HCT116 (cell line): ENCODE data around the gene GPHA2. TPM values are rescaled to one million over a fixed set of nuclear protein-coding genes. Genes with fewer than 3 reads are reported as not detected.

Experiments used
- ATAC-seq: fragments of 200-7000 bp; cut with Tn5 transposase; 2 replicates; pipeline ENCODE4 v1.9.1; 2020; ENCODE audit warnings: mild to moderate bottlenecking, moderate library complexity
- BruUV-seq: library from RNA; stranded (reverse); fragments of 400-500 nt; replicated peaks from 2 replicates; lab custom pipeline; 2021; lab: Mats Ljungman, UMichigan
- CTCF ChIA-PET: fragments of 300-600 bp; sonication (Branson Sonifier 250); formaldehyde crosslinking; loops from one replicate; lab custom pipeline; 2021; ENCODE audit warnings: antibody characterized with exemption; lab: Charles Lee
- POLR2A ChIA-PET: fragments of 300-600, 350-600 bp; sonication (Branson Sonifier 250); formaldehyde crosslinking; loops from one replicate; lab custom pipeline; 2021; ENCODE audit warnings: antibody characterized with exemption; lab: Charles Lee
- RAD21 ChIA-PET, 2 experiments: fragments of 300-600 bp; sonication (Branson Sonifier 250); formaldehyde crosslinking; loops; one replicate each; lab custom pipeline; 2023; ENCODE audit warnings: low total read pairs in 2 of 2; ENCODE audit not compliant: uncharacterized antibody in 2 of 2, unreplicated experiment in 2 of 2, low non-redundant PET in 1 of 2; lab: Charles Lee
- DNase-seq: peaks from one replicate; pipeline ENCODE4 v3.0.0-alpha.2; 2010; ENCODE audit warnings: low read depth, low spot score
- H2AFZ ChIP-seq: fragments of 200-600 bp; shearing (Covaris generic), sonication (generic); 2 replicates; pipeline ENCODE4 v1.6.1; 2017; ENCODE audit warnings: low read depth, mixed run types, mixed read lengths, antibody characterized with exemption, low read length; ENCODE audit not compliant: poor library complexity, severe bottlenecking
- H3K27ac ChIP-seq: 2 replicates; pipeline ENCODE4 v1.5.1; 2012; ENCODE audit warnings: low read depth, low read length
- H3K27me3 ChIP-seq: fragments of 200-600 bp; sonication (generic); 2 replicates; pipeline ENCODE4 v1.6.1; 2016; ENCODE audit warnings: mixed run types, low read length, mixed read lengths; ENCODE audit not compliant: insufficient read depth
- H3K36me3 ChIP-seq, 2 experiments: fragments of 200-500 bp in 1 of 2; fragments of 200-600 bp in 1 of 2; sonication (Bioruptor generic) in 1 of 2; sonication (generic) in 1 of 2; 2 replicates each; pipeline versions ENCODE4 v1.5.1 to v1.6.1; 2014 to 2016; ENCODE audit warnings: low read length in 2 of 2, inconsistent platforms in 1 of 2, mixed read lengths in 1 of 2, mixed run types in 1 of 2; ENCODE audit not compliant: insufficient read depth in 2 of 2, control insufficient read depth in 1 of 2
- H3K4me1 ChIP-seq, 2 experiments: fragments of 200-600 bp in 1 of 2; sonication (generic) in 1 of 2; 2 replicates each; pipeline versions ENCODE4 v1.5.1 to v1.6.1; 2012 to 2017; ENCODE audit warnings: low read length in 2 of 2, inconsistent platforms in 1 of 2, mild to moderate bottlenecking in 1 of 2, mixed read lengths in 1 of 2, mixed run types in 1 of 2, moderate library complexity in 1 of 2; ENCODE audit not compliant: insufficient read depth in 2 of 2, control insufficient read depth in 1 of 2
- H3K4me2 ChIP-seq: fragments of 200-600 bp; sonication (generic); 2 replicates; pipeline ENCODE4 v1.6.1; 2017; ENCODE audit warnings: mixed run types, low read length, mixed read lengths
- H3K4me3 ChIP-seq, 2 experiments: fragments of 200-600 bp in 1 of 2; sonication (generic) in 1 of 2; replicated peaks in 1 of 2; 2 replicates each; pipeline ENCODE4 v1.5.1; 2011 to 2016; ENCODE audit warnings: low read length in 2 of 2, control low read depth in 1 of 2, low read depth in 1 of 2, mild to moderate bottlenecking in 1 of 2, mixed read lengths in 1 of 2, mixed run types in 1 of 2
- H3K79me2 ChIP-seq: fragments of 200-600 bp; sonication (generic); 2 replicates; pipeline ENCODE4 v1.6.1; 2017; ENCODE audit warnings: mild to moderate bottlenecking, mixed run types, low read length, moderate library complexity, mixed read lengths; ENCODE audit not compliant: insufficient read depth
- H3K9ac ChIP-seq: fragments of 200-600 bp; sonication (generic); 2 replicates; pipeline ENCODE4 v1.6.1; 2016; ENCODE audit warnings: low read length, mixed read lengths
- H3K9me2 ChIP-seq: fragments of 200-600 bp; sonication (generic), shearing (Covaris generic); 2 replicates; pipeline ENCODE4 v1.6.1; 2017; ENCODE audit warnings: mixed run types, mild to moderate bottlenecking, moderate library complexity; ENCODE audit not compliant: insufficient read depth
- H3K9me3 ChIP-seq, 2 experiments: fragments of 200-500 bp in 1 of 2; fragments of 200-600 bp in 1 of 2; sonication (Bioruptor generic) in 1 of 2; sonication (generic) in 1 of 2; 2 replicates each; pipeline ENCODE4 v1.6.1; 2014 to 2017; ENCODE audit warnings: low read length in 2 of 2, mixed read lengths in 2 of 2, inconsistent platforms in 1 of 2, low read depth in 1 of 2, mild to moderate bottlenecking in 1 of 2, mixed run types in 1 of 2, moderate library complexity in 1 of 2; ENCODE audit not compliant: control insufficient read depth in 1 of 2, insufficient read depth in 1 of 2
- H4K20me1 ChIP-seq: fragments of 200-600 bp; sonication (generic), shearing (Covaris generic); 2 replicates; pipeline ENCODE4 v1.6.1; 2017; ENCODE audit warnings: mixed run types, mild to moderate bottlenecking, moderate library complexity; ENCODE audit not compliant: insufficient read depth
- CBX3 ChIP-seq: IDR thresholded peaks from 2 replicates; pipeline ENCODE4 v1.6.1; 2012; ENCODE audit warnings: low read depth
- ELF1 ChIP-seq: IDR thresholded peaks from 2 replicates; pipeline ENCODE4 v1.6.1; 2012; ENCODE audit warnings: low read depth, borderline replicate concordance
- EZH2phosphoT487 ChIP-seq: fragments of 200-600 bp; IDR thresholded peaks from 2 replicates; pipeline ENCODE4 v1.6.1; 2018; ENCODE audit warnings: antibody characterized with exemption, borderline replicate concordance
- FOSL1 ChIP-seq: IDR thresholded peaks from 2 replicates; pipeline ENCODE4 v1.6.1; 2012; ENCODE audit warnings: low read depth
- JUND ChIP-seq: IDR thresholded peaks from 2 replicates; pipeline ENCODE4 v1.6.1; 2012
- MAX ChIP-seq: IDR thresholded peaks from 2 replicates; pipeline ENCODE4 v1.6.1; 2012
- POLR2A ChIP-seq: IDR thresholded peaks from 2 replicates; pipeline ENCODE4 v1.7.0; 2011; ENCODE audit warnings: borderline replicate concordance; ENCODE audit not compliant: insufficient read depth, insufficient read length; ENCODE audit errors: extremely low read depth
- POLR2AphosphoS5 ChIP-seq: IDR thresholded peaks from 2 replicates; pipeline ENCODE4 v1.6.1; 2011; ENCODE audit warnings: mild to moderate bottlenecking, low read depth, low read length, moderate library complexity
- RAD21 ChIP-seq: IDR thresholded peaks from 2 replicates; pipeline ENCODE4 v1.6.1; 2012; ENCODE audit warnings: low read depth, mild to moderate bottlenecking
- REST ChIP-seq: IDR thresholded peaks from 2 replicates; pipeline ENCODE4 v1.6.1; 2012; ENCODE audit warnings: low read depth
- SIN3A ChIP-seq: IDR thresholded peaks from 2 replicates; pipeline ENCODE4 v1.6.1; 2012; ENCODE audit warnings: low read depth
- SP1 ChIP-seq: IDR thresholded peaks from 2 replicates; pipeline ENCODE4 v1.6.1; 2012; ENCODE audit warnings: low read depth
- SRF ChIP-seq: IDR thresholded peaks from 2 replicates; pipeline ENCODE4 v1.6.1; 2012; ENCODE audit warnings: low read depth
- TCF7L2 ChIP-seq: IDR thresholded peaks from 2 replicates; pipeline ENCODE4 v1.7.0; 2011; ENCODE audit warnings: borderline replicate concordance, inconsistent platforms; ENCODE audit not compliant: insufficient read depth, insufficient read length; ENCODE audit errors: extremely low read depth
- YY1 ChIP-seq: IDR thresholded peaks from 2 replicates; pipeline ENCODE4 v1.6.1; 2011; ENCODE audit warnings: low read length, low read depth, moderate library complexity, mild to moderate bottlenecking; ENCODE audit not compliant: insufficient replicate concordance; ENCODE audit errors: extremely low read depth
- ZFX ChIP-seq: fragments of 450-650 bp; IDR thresholded peaks from 2 replicates; pipeline ENCODE4 v1.6.1; 2017
- intact Hi-C: fragments of 100-400 bp; cut with micrococcal nuclease; formaldehyde crosslinking; loops from 2 replicates; pipeline ENCODE4 v1.10.0; 2022
- total RNA-seq: library from RNA; stranded (reverse); gene quantifications from one replicate; pipeline ENCODE4 v1.2.1, GENCODE V29; 2021; ENCODE audit not compliant: unreplicated experiment
- TF ChIP-seq, protein P1 (sequence below), 3 experiments: fragments of 200-600 bp in 1 of 3; sonication (generic) in 1 of 3; IDR thresholded peaks in 2 of 3; conservative IDR thresholded peaks in 1 of 3; 2 replicates each; pipeline ENCODE4 v1.5.1; 2012 to 2017; ENCODE audit warnings: low read depth in 2 of 3, low read length in 2 of 3, antibody characterized with exemption in 1 of 3, borderline replicate concordance in 1 of 3, control low read depth in 1 of 3, mild to moderate bottlenecking in 1 of 3, mixed read lengths in 1 of 3, mixed run types in 1 of 3, moderate library complexity in 1 of 3; ENCODE audit not compliant: insufficient read depth in 1 of 3

GPHA2 gene
- total RNA-seq, 1 experiment from 2014 or later = not detected

DNA sequence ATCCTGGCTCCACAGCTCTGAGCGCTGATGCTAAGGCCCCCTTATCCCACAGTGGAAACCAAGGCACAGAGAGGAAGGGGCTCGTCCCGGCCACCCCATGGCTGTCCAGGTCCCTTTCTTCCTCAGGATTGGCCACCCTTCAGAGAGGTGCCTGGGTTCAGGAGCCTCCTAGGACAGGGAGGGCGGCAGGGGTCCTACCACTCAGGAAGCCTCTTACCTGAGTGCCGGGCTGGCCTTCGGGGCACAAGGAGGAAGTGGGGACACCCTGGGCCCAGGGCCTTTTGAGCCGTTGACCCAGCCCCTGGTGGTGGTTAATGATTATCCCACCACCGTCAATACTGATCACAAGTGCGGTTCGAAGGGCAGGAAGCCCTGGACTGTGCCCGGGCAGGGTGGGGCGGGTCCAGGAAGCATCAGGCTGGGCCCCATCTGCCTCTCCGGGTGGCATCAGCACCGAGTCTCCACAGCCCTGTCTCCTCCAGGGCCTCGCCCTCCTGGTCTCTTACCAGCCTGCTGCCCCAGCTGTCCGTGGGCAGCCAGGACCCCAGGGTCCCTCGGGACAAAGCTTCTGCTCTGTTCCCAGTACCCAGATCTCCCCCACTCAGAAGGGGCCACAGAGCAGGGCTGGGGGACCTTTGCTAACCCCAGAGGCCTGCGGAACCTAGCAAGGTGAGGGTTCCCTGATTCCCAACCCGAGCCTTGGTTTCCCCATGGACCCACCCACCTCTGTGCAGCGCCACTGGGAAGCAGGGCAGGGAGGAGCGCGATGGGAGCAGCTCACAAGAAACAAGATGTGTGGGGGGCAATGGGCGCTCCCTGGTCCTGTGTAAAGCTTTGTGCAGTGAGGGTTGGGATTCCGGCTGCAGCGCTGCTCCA, 42.3 kb downstream of the GPHA2 start (continued):
- TF ChIP-seq YY1 (no peak), CBX3 (no peak), ZFX (no peak)

GRCh38 chr11:64892838-64893193, 42.9 kb downstream of the GPHA2 start:
- intact Hi-C loops = no loop called here
- Histone ChIP-seq H3K27me3 (no peaks in the 10 kb centered on the region), H2AFZ (no peak overlapping the region), H3K4me3 (no peak overlapping the region), H3K9me3 (no peaks in the 10 kb centered on the region), H3K27ac (no peak overlapping the region), H3K4me1 (peaks cover 4 to 30% of the 10 kb centered on the region in 2 experiments; a peak in 3 of 4 replicates), H3K36me3 (no peaks in the 10 kb centered on the region), H4K20me1 (no peaks in the 10 kb centered on the region), H3K79me2 (no peaks in the 10 kb centered on the region), H3K4me2 (no peak overlapping the region), H3K9me2 (no peaks in the 10 kb centered on the region), H3K9ac (no peak overlapping the region)
- RAD21 ChIA-PET = interaction anchor here in 1 of 2 experiments (0.6 kb wide), 1 partner anchor 73 kb away, joined by 3 read pairs; no protein-coding TSS in a partner anchor
- no TSS peak for BruUV-seq
- no peak for ATAC-seq
- no peak for DNase-seq
- CTCF ChIA-PET = interaction anchor here (0.9 to 10.8 kb wide), 2 partner anchors 44 to 229 kb away, joined by 3 to 112 read pairs; partner anchors contain the start of genes FAU and MRPL49
- POLR2A ChIA-PET = no interaction called here
- TF ChIP-seq TCF7L2 (no peak), SP1 (no peak), MAX (no peak), CBX3 (no peak), SIN3A (no peak), JUND (no peak), RAD21 (no peak), POLR2A (no peak), FOSL1 (no peak), ELF1 (no peak), REST (no peak), POLR2AphosphoS5 (no peak), EZH2phosphoT487 (no peak), SRF (no peak)
- TF ChIP-seq, protein P1, sequence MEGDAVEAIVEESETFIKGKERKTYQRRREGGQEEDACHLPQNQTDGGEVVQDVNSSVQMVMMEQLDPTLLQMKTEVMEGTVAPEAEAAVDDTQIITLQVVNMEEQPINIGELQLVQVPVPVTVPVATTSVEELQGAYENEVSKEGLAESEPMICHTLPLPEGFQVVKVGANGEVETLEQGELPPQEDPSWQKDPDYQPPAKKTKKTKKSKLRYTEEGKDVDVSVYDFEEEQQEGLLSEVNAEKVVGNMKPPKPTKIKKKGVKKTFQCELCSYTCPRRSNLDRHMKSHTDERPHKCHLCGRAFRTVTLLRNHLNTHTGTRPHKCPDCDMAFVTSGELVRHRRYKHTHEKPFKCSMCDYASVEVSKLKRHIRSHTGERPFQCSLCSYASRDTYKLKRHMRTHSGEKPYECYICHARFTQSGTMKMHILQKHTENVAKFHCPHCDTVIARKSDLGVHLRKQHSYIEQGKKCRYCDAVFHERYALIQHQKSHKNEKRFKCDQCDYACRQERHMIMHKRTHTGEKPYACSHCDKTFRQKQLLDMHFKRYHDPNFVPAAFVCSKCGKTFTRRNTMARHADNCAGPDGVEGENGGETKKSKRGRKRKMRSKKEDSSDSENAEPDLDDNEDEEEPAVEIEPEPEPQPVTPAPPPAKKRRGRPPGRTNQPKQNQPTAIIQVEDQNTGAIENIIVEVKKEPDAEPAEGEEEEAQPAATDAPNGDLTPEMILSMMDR (IDR thresholded peaks at IDR 0.05 in 2 of 3, conservative IDR thresholded peaks at IDR 0.05 in 1 of 3; ENCODE audit: borderline replicate concordance in 1 of 3, insufficient read depth in 1 of 3, low read depth in 2 of 3, low read length in 2 of 3) = no peak
